HUES6 (cell line): ENCODE measurements around the gene UBAP2.

Experiments used
- H3K27ac ChIP-seq: 2 replicates; pipeline ENCODE4 v1.7.0; 2013; ENCODE audit warnings: low read depth, mild to moderate bottlenecking, low read length, inconsistent platforms
- H3K27me3 ChIP-seq: 2 replicates; pipeline ENCODE4 v1.6.1; 2013; ENCODE audit warnings: low read length; ENCODE audit not compliant: control insufficient read depth, insufficient read depth
- H3K36me3 ChIP-seq: 2 replicates; pipeline ENCODE4 v1.6.1; 2013; ENCODE audit warnings: low read length; ENCODE audit not compliant: control insufficient read depth, insufficient read depth
- H3K4me1 ChIP-seq: 2 replicates; pipeline ENCODE4 v1.6.1; 2013; ENCODE audit warnings: low read length; ENCODE audit not compliant: control insufficient read depth, insufficient read depth
- H3K4me3 ChIP-seq: 2 replicates; pipeline ENCODE4 v1.5.1; 2013; ENCODE audit warnings: low read depth, low read length
- H3K9ac ChIP-seq: one replicate; pipeline ENCODE4 v1.6.1; 2013; ENCODE audit warnings: mild to moderate bottlenecking, low read length
- H3K9me3 ChIP-seq: 2 replicates; pipeline ENCODE4 v1.6.1; 2013; ENCODE audit warnings: low read depth, low read length; ENCODE audit not compliant: control insufficient read depth, insufficient read depth

UBAP2 gene

DNA sequence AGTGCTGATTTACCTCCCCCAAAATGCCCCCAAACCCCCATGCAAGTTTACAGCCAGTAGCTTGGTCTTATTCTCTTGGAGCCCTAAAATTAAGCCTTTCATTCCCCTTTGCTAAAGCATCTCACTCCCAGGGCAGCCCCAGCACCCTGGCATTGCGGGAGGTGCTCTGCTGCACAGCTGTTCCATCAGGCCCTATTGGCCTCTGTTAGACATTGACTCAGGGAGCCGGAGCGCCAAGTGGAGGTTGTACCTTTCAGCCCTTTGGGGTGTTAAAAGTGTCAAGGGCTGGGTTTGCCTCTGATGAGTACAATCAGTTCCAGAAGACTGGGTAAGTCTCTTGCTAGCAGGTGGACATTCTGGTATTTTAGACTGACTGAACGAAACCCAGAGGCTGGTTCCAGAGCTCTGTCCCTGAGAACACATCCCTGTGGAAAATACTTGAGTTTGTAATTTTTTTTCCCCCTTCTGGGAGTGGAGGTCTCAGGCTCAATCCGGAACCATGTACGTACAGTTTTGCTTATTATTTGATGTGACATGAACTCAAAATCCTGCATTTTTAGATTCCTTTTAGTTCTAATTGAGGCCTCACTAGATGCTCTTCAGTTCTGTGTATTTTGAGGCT, 129.3 kb downstream of the UBAP2 start:
- Histone ChIP-seq H3K9ac (no peak overlapping the region), H3K4me3 (no peak overlapping the region), H3K4me1 (peaks cover 7% of the 10 kb centered on the region; the same call in 1 of the 2 replicates), H3K36me3 (peaks cover 80% of the 10 kb centered on the region), H3K27ac (no peak overlapping the region), H3K9me3 (no peaks in the 10 kb centered on the region), H3K27me3 (no peaks in the 10 kb centered on the region)

GRCh38 chr9:33917036-33917435, 131.7 kb downstream of the UBAP2 start:
- Histone ChIP-seq H3K27ac (no peak overlapping the region), H3K4me3 (no peak overlapping the region), H3K9ac (no peak overlapping the region), H3K4me1 (peaks cover 7% of the 10 kb centered on the region; the same call in 1 of the 2 replicates), H3K36me3 (peaks cover 79% of the 10 kb centered on the region), H3K9me3 (no peaks in the 10 kb centered on the region), H3K27me3 (no peaks in the 10 kb centered on the region)

DNA sequence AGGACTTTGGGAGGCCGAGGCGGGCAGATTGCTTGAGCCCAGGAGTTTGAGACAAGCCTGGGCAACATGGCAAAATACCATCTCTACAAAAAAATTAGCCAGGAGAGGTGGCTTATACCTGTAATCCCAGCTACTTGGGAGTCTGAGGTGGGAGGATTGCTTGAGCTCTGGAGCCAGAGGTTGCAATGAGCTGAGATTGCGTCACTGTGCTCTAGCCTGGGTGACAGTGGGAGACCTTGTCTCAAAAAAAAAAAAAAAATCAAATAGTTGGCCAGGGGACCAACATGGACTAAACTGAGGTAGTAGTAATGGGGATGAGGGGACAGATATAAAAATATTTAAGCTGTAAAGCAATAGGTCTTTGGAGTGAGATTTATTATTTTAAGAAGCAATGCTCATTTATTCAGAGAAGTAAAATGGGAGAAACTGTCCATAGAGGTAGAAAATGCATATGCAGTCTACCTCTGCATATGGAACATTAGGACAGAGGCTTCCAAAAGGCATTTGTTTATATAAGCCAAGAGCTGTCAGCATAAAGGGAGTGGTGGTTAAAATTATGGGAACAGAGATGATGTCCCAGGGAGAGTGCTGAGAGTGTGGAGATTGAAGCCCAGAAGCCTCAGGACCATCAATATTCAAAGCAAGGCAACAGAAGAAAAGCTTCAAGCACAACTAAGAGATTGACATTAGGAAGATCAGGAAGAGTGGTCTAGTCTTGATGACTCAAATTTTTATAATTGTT, 133.6 kb downstream of the UBAP2 start:
- H3K9me3 ChIP-seq, result no peaks in the 10 kb centered on the region
- peaks cover 4% of the 10 kb centered on the region; the same call in 1 of the 2 replicates for H3K4me1 ChIP-seq
- H3K27ac ChIP-seq, result no peak overlapping the region
- peaks cover 69% of the 10 kb centered on the region for H3K36me3 ChIP-seq
- no peaks in the 10 kb centered on the region for H3K27me3 ChIP-seq
- no peak overlapping the region for H3K9ac ChIP-seq
- no peak overlapping the region for H3K4me3 ChIP-seq

DNA sequence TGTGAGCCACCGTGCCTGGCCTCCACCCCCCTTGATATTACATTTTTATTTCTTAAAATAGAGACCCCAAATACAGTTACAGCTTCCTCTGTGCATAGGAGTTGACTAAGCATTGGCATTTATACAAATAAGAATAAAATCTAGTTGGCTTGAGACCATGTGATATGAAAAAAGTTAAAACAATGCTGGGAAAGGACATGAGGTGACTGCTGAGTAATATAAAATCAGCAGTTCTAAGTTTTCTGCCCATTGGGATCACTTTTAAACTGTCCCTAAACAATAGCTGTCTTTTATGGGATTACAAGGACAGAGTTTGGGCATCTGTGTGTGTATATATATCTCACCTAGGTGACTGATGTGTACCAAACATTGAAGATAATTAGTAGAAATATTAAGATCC, 135.1 kb downstream of the UBAP2 start:
- peaks cover 59% of the 10 kb centered on the region for H3K36me3 ChIP-seq
- no peak overlapping the region for H3K27ac ChIP-seq
- H3K4me1 ChIP-seq, result no peaks in the 10 kb centered on the region
- H3K9ac ChIP-seq, result no peak overlapping the region
- H3K9me3 ChIP-seq, result no peaks in the 10 kb centered on the region
- no peak overlapping the region for H3K4me3 ChIP-seq
- H3K27me3 ChIP-seq, result no peaks in the 10 kb centered on the region

- Histone ChIP-seq H3K4me1 (peaks cover 3% of the 10 kb centered on the region; the same call in 1 of the 2 replicates), H3K27me3 (no peaks in the 10 kb centered on the region), H3K9ac (no peak overlapping the region), H3K9me3 (no peaks in the 10 kb centered on the region), H3K4me3 (no peak overlapping the region), H3K27ac (no peak overlapping the region), H3K36me3 (peaks cover 38% of the 10 kb centered on the region)
Measured at GRCh38 chr9:33908749-33909148, 139.9 kb downstream of the UBAP2 start.

DNA sequence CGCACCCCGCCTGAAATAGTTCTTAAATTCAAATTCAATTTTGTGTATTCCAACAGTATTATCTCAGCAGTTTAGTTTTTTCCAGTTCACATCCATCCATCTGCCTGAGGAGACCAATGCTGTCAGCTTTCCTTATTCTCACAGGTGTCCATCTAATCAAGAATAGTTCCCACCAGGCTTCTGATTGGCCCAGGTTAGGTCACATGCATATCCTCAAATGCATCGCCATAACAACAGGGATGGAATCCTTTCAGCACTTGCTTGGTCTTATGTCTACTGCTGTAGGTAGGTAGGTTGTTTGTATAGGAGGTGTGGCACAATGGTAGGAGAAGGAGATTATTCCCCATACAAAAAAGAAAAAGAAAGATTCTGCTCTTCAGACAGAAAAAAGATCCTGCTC, 140.6 kb downstream of the UBAP2 start:
- Histone ChIP-seq H3K27me3 (no peaks in the 10 kb centered on the region), H3K9me3 (no peaks in the 10 kb centered on the region), H3K9ac (no peak overlapping the region), H3K4me1 (peaks cover 9% of the 10 kb centered on the region; the same call in 1 of the 2 replicates), H3K36me3 (peaks cover 35% of the 10 kb centered on the region), H3K4me3 (no peak overlapping the region), H3K27ac (no peak overlapping the region)

- Histone ChIP-seq H3K4me1 (peaks cover 10% of the 10 kb centered on the region; the same call in 1 of the 2 replicates), H3K27ac (no peak overlapping the region), H3K36me3 (peaks cover 27% of the 10 kb centered on the region), H3K4me3 (no peak overlapping the region), H3K27me3 (no peaks in the 10 kb centered on the region), H3K9me3 (no peaks in the 10 kb centered on the region), H3K9ac (no peak overlapping the region)
Measured at GRCh38 chr9:33907347-33907746, 141.3 kb downstream of the UBAP2 start.

DNA sequence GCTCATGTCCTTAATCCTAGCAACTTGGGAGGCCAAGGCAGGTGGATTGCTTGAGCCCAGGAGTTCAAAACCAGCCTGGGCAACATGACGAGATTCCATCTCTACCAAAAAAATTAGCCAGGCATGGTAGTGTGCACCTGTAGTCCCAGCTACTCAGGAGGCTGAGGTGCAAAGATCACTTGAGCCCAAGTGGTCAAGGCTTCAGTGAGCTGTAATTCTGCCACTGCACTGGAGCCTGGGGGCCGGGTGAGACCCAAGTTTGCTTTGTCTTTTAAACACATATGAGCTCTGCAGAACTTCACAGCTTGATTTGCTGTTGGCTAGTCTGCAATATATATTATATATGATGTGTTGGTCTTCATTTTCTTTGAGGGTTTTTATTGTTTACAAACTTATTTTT, 141.9 kb downstream of the UBAP2 start:
- Histone ChIP-seq H3K36me3 (peaks cover 28% of the 10 kb centered on the region), H3K9me3 (no peaks in the 10 kb centered on the region), H3K9ac (no peak overlapping the region), H3K27me3 (no peaks in the 10 kb centered on the region), H3K4me3 (no peak overlapping the region), H3K4me1 (peaks cover 10% of the 10 kb centered on the region; the same call in 1 of the 2 replicates), H3K27ac (no peak overlapping the region)

- peaks cover 10% of the 10 kb centered on the region; the same call in 1 of the 2 replicates for H3K4me1 ChIP-seq
- peaks cover 31% of the 10 kb centered on the region for H3K36me3 ChIP-seq
- H3K27ac ChIP-seq, result no peak overlapping the region
- H3K9me3 ChIP-seq, result no peaks in the 10 kb centered on the region
- H3K9ac ChIP-seq, result no peak overlapping the region
- no peaks in the 10 kb centered on the region for H3K27me3 ChIP-seq
- H3K4me3 ChIP-seq, result no peak overlapping the region
Measured at GRCh38 chr9:33905137-33905536, 143.6 kb downstream of the UBAP2 start.

DNA sequence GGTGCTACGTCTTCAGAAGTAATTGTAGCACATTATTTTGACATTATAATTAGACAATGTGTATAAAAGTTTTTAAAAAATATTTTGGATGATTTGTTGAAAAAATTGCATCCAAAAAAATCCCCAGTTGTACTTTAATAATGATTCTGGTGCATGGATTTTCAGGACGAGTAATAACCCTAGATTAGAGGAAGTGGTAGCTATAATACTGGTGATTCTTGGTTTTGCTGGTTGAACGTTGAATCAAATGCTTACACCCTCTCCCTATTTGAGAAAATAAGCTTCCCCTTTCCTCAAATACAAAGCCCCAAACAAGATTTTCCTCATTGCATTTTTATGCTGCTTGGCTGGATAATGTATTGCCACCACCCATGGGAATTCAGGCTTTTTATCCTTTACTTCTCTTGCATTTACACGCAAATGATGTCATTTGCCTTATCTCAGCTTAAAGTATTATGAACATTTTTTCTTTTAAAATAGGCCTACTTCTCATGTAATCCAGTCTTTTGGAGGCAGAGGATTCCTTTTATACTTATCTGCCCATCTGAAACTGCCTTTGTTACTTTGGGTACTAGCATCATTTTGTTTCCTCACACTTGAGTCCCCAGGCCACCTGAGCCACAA, 145.4 kb downstream of the UBAP2 start:
- Histone ChIP-seq H3K9ac (no peak overlapping the region), H3K4me3 (no peak overlapping the region), H3K27ac (no peak overlapping the region), H3K36me3 (peaks cover 33% of the 10 kb centered on the region), H3K27me3 (no peaks in the 10 kb centered on the region), H3K4me1 (peaks cover 10% of the 10 kb centered on the region; the same call in 1 of the 2 replicates), H3K9me3 (no peaks in the 10 kb centered on the region)

- no peaks in the 10 kb centered on the region for H3K27me3 ChIP-seq
- no peak overlapping the region for H3K4me3 ChIP-seq
- H3K4me1 ChIP-seq, result no peaks in the 10 kb centered on the region
- no peak overlapping the region for H3K27ac ChIP-seq
- peaks cover 16% of the 10 kb centered on the region; the same call in 1 of the 2 replicates for H3K36me3 ChIP-seq
- H3K9ac ChIP-seq, result no peak overlapping the region
- no peaks in the 10 kb centered on the region for H3K9me3 ChIP-seq
Measured at GRCh38 chr9:33894316-33894715, 154.4 kb downstream of the UBAP2 start.
